Left kidney (tissue), 2 donors: ENCODE results near the gene NTN4. TPM values are rescaled to one million over a fixed set of nuclear protein-coding genes. Genes with fewer than 3 reads are reported as not detected.
A peak's percentile ranks its signal among the peaks of the same experiment; 100 is the strongest.
"Not testable (repeated sequence)": the region's sequence is repeated elsewhere in the genome, so short reads cannot be mapped to it uniquely, and the experiment has no call there.

Experiments used
- DNase-seq: peaks from one replicate; pipeline ENCODE4 v3.0.0-alpha.2; 2013
- polyA plus RNA-seq: library from polyadenylated mRNA; unstranded; fragments of 120-200 nt; gene quantifications from one replicate; pipeline ENCODE4 v1.2.1, GENCODE V29; 2013; ENCODE audit not compliant: insufficient read length

The NTN4 gene
- polyA plus RNA-seq, 1 donor, result 99.8 TPM

DNA sequence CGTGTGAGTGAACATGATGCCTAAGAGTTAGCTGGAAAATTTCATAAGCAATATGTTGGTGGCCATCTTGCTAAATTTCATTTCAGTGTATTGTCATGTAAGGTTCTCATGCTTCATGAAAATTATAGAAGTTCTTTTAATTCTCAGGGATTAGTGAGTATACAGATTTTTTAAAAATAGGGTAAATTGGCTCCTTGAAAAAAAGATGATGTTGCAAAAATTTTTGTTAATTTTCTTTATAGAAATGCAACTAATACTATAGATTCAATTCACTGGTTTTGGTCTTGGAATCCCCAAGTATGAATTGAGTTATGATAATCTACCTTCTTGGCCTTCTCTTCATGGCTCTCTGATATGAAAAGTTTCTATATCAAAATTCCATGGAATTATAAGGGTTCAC is 75.4 kb downstream of the NTN4 start:
- no peak for DNase-seq

DNA sequence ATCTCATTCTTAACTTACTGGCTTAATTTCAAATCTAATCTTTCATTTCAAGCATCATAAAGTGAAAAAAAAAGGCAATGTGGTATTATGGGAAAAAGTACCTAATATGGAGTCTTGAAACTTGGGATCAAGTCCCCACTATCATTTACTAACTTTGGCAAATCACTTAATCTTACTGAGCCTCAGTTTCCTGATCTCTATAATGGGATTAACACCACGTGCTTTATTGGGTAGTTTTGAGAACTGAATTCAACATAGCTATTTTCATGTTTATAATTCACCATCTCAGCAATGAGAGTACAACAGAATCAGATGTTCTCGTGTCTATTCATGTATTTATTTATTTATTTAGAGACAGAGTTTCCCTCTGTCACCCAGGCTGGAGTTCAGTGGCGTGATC is 78.3 kb downstream of the NTN4 start:
- no peak for DNase-seq

DNA sequence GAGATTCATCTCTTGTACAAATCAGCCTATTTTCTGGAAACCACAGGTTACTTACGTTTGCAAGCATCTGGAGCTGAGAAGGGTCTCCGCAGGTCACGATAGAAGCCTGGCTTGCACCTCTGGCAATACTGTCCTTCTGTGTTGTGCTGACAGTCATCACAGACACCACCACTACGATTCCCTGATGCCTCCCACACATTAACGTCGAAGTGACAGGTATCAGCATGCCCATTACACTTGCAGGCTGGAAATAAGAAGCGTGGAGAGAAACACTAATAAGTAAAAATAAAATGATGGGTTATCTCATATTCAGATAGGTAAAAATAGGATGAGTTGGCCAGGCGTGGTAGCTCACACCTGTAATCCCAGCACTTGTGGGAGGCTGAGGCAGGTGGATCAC is 80.2 kb downstream of the NTN4 start:
- no peak for DNase-seq

DNA sequence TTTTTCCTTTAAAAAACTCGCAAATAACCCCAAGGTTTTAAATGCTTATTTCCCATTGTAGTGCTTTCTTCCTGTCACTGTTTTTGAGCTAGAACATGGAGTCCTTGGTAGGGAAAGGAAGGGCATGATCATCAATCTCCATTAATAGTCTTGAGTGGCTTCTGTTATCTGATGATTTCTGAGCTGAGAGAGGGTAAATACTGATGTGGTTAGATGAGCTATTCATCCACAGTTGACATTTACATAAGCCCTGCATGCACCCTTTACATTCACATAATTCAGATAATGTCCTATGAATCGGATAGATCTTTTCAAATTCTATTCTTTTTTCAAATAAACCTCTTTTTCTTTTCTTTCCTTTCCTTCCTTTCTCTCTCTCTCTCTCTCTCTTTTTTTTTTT is 81.4 kb downstream of the NTN4 start:
- no peak for DNase-seq

DNA sequence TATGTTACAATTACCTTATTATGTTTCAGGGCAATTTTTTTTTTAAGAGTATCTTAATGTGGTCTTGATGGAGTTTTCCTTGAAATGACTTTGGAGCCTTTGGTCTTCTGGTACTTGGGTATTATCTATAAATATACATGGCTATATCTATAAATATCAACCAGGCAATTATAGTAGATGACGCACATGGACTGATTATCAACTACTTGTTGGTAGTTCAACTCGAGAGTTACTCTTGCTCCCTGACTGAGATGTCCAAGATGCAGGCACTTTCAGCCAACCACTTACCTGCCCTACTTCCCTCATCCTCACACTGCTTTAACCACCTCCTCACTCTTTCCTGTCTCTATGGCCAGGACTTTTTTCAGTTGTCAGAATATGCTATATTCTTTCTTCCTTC is 85.4 kb downstream of the NTN4 start:
- DNase-seq, result no peak

DNA sequence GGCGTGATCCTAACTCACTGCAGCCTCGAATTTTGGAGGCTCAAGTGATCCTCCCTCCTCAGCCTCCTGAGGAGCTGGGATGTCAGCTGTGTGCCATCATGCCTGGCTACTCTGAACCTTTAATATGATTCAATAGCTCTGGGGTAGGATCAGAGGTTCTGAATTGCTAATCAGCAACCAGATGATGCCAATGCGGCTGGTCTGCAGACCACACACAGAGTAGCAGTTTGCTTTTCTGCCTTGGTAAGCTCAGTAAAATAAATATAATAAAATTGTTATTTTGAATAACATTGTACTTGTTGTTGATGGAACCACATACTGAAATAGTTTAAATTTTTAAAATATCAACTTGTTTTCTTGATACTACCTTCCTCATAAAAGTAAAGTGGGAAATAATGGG is 86.6 kb downstream of the NTN4 start:
- no peak for DNase-seq

DNA sequence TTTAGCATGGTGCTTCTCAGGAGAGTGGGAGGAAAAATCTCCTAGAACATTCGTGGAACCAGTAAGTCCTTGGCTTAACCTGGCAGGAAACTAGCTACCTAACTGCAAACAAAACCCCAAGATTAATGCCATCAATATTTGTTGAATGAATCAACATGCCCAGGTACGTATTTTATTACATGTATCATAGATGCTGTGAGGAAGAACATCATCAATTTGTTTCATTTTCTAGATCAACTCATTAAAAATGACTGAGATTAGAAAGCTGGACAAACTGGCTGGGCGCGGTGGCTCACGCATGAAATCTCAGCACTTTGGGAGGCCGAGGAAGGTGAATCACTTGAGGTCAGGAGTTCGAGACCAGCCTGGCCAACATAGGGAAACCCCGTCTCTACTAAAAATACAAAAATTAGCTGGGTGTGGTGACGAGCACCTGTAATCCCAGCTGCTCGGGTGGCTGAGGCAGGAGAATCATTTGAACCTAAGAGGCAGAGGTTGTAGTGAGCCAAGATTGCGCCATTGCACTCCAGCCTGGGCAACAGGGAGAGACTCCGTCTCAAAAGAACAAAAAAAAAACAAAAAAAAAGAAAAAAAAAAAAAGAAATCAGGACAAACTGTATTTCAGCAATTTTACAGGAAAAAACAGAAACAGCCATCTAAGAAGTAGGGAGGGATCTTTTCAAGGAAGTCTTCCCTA is 88.7 kb downstream of the NTN4 start:
- DNase-seq, result no peak

DNA sequence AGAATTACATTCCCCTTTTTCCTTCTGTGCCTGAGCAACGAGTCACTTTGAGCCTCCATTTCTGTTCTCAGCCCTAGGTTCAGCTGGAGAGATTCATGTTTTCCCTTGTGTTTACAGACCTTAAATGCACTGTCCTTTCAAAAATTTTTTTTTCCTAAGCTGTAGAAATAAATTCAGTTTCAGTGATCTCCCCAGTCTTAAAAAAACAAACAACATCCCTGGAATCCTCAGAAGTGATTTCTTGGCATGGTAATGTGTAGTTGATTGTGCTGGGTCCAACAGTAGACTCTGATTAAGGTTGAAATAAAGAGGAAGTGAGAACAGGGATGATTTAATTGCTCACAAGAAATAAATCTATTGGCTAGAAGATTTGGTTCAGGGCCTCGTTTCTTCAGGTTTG is 89.3 kb downstream of the NTN4 start:
- DNase-seq, result no peak

DNA sequence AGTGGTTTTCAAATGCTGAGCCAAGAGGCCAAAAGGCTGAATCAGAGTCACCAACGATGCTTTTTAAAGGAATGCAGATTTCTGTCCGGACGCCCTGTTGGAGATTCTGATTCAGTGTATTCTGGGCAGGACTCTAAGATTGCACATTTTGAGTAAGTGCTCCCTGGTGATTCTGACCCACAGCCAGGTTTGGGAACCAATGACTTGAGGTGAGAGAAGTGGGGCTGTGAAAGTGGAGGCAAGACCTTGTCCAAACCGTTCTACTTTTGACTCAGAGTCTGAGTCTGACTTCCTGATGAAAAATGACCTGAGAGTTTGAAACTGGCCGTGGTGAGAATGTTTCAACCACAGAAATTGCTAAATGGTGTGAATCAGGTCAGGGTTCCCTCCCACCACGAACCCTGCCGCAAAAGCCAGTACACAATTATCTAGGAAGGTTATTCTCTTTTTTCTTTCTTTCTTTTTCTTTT is 90.2 kb downstream of the NTN4 start:
- DNase-seq, result no peak

DNA sequence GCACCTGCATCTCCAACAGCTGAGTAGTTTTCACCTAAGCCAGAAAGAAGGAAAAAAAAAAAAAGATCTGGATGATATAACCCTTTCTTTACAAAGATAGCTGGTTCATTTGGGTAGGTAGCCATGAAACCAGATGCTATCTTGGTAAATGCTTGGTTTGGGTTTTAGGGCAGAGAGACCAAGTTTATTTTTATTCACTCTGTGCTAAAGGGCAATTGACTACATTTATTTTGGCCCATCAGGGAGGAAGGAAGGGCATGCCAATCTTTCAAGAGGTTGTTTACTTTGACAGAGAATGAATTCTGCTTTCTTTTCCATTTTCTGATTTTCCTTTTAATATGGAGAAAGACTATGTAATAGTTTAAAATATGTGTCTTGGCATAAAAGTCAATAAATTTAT is 91.0 kb downstream of the NTN4 start:
- no peak for DNase-seq

DNA sequence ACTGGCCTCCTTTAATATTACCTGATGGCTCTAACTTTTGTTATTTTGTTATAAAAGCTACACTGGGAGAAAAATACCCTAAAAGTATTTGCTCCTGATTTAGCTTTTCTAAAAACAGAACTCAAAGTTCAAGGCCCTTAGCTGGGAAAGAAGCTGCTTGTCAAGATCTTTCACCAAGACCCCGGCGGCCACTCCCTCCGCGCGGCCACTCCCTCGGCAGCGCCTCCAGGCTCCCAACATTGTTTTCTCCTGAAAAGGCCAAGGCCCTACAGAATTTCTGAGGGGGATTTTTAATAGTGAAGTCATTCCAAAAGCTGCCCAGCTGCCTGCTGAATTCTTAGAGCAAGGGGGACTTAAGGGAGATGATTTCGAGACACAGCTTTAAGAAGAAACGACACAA is 96.4 kb downstream of the NTN4 start:
- no peak for DNase-seq

DNA sequence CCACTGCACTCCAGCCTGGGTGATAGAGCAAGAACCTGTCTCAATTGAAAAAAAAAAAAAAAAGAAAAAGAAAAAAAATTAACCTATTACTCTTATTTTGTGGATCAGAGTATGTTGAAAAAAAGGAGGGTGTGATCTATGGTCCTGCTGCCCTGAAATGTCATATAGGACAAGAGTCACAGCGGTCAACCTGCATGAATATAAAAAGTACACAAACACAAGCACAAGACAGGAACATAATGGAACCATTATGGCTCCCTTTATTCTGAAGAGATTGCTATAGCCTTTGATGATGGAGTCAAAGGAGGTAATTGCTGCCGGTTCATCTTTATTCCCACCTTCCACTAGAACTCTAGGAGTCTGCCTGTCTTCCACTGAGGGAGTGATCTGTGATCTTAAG is 96.9 kb downstream of the NTN4 start:
- no peak for DNase-seq

DNA sequence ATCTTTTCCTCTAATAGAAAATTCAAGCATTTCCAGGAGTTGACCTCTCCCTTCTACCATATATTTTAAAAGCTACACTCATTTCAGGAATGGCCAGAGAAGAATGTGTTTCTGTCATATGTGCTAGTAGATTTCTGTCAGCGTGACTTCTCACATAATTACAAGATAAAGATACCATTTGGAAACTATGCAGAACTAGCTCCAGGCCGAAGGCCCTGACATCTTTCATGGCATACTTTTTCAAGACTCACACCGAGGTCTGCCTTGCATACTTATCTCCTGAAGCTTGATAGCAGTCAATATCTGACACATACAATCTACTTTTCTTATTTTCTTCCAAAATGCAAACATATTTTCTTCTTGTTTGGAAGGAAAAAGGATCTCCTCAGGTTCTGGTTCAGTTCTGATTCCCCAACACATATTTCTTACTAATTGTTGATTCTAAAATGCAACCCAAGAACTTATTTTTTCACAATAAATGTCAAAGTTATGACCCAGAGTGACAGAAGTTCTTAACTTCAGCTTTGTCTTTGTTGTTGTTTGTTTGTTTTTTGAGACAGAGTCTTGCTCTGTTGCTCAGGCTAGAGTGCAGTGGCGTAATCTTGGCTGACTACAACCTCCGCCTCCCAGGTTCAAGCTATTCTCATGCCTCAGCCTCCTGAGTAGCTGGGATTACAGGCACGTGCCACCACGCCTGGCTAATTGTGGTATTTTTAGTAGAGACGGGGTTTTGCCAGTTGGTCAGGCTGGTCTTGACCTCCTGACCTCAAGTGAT is 99.5 kb downstream of the NTN4 start:
- DNase-seq, result no peak

DNA sequence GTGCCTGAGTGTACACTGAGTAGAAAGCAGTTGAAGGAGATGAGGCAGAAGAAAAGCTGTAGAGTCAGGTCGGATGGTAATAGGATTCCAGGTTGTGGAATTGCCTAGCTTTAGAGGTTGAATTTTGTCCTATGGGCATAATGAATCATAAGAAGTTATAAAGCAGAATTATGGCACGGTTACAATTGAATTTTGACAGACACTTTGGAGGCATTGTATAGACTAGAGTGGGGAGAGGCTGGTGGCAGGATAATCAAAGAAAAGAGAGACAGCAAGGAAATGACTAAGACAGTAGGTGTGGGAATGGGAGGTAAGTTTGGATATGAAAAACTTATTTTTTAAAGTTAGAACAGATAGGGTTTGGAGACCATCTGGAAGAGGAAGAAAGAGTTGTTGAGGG is 102.6 kb downstream of the NTN4 start:
- DNase-seq, result no peak

DNA sequence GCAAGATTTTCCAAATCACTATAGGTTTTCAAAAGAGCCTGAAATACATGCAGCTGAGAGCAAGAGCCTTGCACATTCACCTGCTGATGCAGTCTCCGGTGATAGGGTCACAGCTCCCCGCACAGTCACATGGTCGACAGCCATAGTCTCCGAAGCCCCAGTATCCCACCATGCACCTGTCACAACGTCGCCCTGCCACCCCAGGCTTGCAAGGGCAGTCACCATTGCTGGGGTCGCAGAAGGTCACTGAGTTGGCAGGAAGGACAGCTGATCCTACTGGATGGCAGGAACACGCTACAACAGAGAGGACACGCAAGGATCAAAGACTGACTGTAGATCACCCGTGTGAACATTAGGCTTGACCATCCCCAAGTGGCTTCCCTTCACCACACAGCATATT is 107.1 kb downstream of the NTN4 start:
- DNase-seq, result no peak

DNA sequence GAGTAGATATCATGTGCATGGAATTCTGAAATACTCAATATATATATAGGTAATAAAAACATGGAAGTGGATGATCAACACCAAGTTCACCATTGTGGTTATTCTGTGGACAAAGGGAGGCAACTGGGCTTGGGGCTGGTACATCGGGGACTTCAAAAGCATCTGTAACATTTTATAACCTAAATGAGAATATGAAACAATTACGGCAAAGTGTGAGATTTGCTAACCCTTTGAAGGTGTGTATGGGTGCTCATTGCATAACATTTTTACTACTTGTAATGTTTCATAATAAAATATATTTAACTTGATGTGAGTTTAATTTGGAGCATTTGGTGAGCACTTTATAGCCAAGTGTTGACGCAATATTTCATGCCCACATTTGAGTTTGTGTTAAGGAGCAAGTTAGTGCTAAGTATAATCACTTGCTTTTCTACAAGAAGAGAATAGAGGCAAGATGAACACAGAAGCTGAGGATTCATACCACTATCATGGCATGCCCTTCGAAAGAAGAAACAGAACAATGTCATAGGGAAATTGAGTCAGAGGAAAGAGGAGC is 109.3 kb downstream of the NTN4 start:
- DNase-seq, result no peak

DNA sequence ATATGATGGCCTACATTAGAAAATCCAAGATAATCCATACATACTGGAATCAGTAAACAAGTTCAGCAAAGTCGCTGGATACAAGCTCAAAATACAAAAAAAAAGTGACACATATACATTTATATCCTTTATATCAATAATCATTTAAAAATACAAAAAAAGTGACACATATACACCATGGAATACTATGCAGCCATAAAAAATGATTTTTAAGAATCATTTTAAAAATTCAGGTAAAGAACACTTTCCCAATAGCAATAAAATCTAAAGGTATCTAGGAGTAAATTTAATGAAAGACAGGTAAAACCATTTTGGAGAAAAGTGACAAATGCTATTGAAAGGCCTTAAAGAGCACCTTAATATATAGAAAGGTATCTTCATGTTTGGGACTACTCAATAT is 111.9 kb downstream of the NTN4 start:
- DNase-seq, result no peak

DNA sequence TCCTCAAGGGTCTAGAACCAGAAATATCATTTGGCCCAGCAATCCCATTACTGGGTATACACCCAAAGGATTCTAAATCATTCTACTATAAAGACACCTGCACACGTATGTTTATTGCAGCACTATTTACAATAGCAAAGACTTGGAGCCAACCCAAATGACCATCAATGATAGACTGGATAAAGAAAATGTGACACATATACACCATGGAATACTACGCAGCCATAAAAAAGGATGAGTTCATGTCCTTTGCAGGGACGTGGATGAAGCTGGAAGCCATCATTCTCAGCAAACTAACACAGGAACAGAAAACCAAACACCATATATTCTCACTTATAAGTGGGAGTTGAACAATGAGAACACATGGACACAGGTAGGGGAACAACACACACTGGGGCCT is 112.8 kb downstream of the NTN4 start:
- DNase-seq, result not testable (repeated sequence)

DNA sequence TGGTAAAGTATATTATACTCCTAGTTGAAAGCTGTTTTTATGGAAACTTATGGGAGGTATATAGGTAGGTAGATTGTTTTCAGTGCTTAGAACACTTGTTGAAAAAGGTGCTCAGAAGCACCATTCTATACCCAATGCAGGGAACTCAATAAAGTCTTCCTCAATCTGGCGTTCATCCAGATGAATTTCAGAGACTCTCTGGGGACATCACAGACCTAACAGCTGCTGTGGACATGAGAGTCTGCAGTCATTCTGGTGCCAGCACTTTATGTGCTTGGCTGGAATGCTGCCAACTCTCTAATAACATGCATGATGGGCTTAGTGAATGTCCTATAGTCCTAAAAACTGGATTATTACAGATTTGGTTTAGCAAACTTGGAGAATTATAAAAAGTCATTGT is 115.9 kb downstream of the NTN4 start:
- DNase-seq, result peak; percentile 25

DNA sequence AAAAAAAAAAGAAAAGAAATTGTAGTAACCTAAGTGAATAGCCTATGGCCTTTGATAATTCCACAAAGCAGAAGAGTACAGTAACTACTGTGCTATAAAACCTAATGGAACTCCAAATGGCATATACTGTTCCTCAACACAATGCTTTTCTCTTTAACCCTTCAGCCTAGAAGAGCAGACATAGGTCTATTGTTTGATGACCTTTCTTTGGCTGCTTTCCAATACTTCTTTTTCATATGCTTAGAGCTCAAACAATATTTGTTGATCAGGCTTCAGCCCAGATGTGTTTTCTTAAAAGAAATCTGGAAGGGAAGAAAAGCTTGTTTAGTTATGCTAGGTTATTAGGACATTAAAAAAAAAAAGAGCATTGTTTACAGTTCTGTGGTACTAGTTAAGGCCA is 116.4 kb downstream of the NTN4 start:
- DNase-seq, result peak; percentile 6

DNA sequence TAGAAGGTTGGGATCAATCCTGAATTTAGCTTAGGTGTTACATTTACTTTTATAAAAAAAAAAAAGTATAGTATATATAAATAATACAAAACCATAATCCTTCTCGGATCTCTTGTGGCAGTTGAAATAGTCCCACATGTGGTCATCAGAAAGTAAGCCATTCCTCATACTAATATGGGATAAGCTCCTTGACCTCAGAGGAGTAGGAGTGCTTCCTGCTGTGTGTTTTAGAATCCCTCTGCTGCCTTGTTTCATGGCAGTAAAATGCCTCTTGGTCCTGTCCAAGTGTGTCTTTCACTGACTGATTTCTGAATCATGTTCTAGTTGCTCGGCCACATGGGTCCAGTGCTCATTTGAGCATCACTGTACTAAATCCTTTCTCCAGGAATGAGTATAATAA is 117.0 kb downstream of the NTN4 start:
- no peak for DNase-seq

DNA sequence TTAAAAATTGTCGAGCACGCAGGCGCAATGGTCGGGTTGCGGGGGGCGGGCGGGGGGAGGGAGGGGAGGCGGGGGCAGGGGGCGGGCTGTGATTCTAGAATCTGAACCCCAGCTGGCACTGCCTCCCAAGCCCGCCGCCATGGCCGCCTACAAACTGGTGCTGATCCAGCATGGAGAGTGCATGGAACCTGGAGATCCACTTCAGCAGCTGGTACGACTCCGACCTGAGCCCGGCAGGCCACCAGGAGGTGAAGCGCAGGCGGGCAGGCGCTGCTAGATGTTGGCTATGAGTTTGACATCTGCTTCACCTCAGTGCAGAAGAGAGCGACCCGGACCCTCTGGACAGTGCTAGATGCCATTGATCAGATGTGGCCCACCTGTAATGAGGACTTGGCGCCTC is 118.4 kb downstream of the NTN4 start:
- no peak for DNase-seq

DNA sequence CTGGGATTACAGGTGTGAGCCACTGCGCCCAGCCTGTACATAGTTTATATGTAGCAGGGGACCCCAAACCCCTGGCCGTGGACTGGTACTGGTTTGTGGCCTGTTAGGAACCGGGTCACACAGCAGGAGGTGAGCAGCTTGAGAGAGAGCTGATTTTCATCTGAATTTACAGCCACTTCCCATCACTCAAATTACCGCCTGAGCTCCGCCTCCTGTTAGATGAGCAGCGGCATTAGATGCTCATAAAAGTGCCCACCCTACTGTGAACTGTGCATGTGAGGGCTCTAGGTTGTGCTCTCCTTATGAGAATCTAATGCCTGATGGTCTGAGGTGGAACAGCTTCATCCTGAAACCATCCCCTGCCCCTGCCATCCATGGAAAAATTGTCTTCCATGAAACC is 119.3 kb downstream of the NTN4 start:
- DNase-seq, result no peak

DNA sequence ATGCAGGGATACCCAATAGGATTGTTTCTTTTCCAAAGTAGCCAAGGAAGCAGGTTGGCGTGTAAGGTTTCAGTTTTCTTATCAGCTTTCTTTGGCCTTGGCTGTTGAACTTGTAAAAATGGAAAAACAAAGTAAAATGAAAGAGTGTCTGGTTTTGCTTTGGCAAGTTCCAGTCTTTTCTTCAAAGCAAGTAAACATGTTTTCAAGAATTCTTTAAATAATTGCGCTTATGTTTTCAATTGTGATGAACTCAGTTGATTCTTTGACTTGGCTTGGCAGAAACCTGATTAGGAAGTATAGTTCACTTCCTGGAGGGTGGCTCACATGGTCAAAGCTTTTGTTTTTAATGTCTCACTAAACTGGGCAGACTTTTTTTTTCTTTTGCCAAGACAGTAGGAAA is 127.0 kb downstream of the NTN4 start:
- DNase-seq, result no peak
